SK-N-MC (cell line): ENCODE results near the gene PPT1.

ENCODE experiments used
- EZH2 ChIP-seq: fragments of 200-600 bp; sonication (generic); IDR thresholded peaks from one replicate; pipeline ENCODE4 v1.6.1; 2017; ENCODE audit warnings: antibody characterized with exemption
- FOXP2 ChIP-seq: optimal IDR thresholded peaks from 2 replicates; pipeline ENCODE3; 2011; ENCODE audit warnings: mild to moderate bottlenecking, moderate library complexity; ENCODE audit not compliant: insufficient read depth; ENCODE audit errors: extremely low read length, control extremely low read depth
- POLR2AphosphoS5 ChIP-seq: IDR thresholded peaks from 2 replicates; pipeline ENCODE4 v1.6.1; 2012; ENCODE audit warnings: mild to moderate bottlenecking, low read depth, low read length, borderline replicate concordance

DNA sequence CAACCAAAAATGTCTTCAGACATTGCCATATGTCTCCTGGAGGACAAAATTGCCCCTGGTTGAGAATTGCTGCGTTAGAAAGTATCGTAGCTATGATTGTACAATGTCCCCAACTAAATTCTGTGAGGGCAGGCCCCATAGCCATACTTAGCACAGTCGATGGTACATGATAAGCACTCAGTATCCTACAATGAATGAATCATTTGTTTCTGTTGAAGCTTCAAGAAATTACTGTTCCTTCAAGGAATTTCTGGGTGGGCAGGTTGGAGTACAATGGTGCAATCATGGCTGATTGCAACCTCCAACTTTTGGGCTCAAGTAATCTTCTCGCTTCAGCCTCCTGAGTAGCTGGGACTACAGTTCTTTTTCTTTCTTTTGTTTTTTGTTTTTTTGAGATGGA lies 51.9 kb downstream of the PPT1 start:
- TF ChIP-seq EZH2 (no peak), FOXP2 (no peak), POLR2AphosphoS5 (no peak)
